ENCODE results near the gene LECT2.

Gene LECT2

GRCh38 chr5:135944564-135944963 lies 10.2 kb downstream of the LECT2 start:
- Histone ChIP-seq H3K27ac (no peak overlapping the region), H3K4me3 (no peak overlapping the region)

DNA sequence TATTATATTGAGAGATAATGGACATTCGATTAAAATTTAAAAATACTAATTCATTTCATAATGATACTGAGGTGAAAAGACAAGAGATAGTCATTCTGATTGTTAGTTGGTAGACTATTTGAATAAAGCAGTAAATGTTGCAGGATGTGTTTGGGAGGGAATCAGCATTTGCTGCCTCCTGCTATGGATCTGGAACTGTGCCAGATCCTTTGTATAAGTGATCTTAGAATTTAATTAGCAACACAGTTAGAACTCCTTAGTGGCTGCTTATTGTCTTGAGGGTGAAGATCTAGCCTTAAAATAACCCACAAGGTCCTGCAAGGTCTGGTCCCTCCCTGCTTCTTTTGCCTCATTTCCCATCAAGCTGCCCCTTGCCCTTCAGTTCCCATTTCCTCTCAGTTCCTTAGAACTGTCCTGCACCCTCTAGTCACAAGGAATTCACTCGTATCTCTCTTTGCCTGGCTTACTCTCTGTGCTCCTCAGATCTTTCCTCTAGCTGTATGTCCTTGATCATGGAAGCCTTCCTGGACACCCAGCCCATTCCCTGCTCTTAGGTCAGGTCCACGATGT lies 12.5 kb downstream of the LECT2 start:
- H3K27ac ChIP-seq: no peak overlapping the region
- no peak overlapping the region for H3K4me3 ChIP-seq

DNA sequence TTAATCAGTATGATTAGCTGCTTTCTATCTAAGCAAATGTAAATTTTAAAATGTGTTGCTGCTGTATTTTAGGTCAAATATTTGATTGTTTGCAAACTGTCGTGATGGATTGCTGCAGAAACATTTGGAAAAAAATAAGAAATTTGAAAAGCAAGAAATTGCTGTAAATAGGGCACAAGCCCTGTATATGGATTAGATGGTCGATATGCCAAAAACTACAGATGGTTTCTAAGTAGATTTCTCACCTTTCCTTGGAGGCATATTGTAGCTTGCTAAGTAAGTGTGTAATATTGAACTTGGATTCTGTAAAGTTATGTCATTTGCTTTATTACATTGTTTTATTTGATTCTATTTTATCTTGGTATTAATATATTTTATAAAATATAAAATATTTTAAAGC lies 13.1 kb downstream of the LECT2 start:
- no peak overlapping the region for H3K4me3 ChIP-seq
- H3K27ac ChIP-seq: no peak overlapping the region

- no peak overlapping the region for H3K27ac ChIP-seq
- no peak overlapping the region for H3K4me3 ChIP-seq
Observed at GRCh38 chr5:135937245-135937911, 17.4 kb downstream of the LECT2 start.

- Histone ChIP-seq H3K4me3 (no peak overlapping the region), H3K27ac (no peak overlapping the region)
Observed at GRCh38 chr5:135934939-135935338, 19.8 kb downstream of the LECT2 start.

DNA sequence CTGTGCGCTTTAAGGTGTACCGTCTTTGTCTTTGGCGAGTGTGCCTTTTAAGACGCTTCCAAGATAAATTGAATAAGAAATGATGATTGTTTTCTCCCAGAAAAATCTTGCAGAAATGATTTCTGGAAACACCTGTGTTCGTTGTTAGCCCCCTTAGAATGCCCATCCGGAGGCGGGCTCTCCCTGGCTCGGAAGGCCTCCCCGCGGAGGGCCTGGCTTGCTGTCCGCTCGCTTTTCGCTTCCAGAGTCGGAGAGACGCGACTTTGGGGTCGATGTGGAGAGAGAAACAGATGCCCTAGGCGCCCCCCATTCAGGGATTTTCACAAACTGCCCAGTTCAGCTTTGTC lies 23.9 kb downstream of the LECT2 start:
- H3K4me3 ChIP-seq: no peak overlapping the region

GRCh38 chr5:135930029-135930948 lies 24.5 kb downstream of the LECT2 start:
- H3K27ac ChIP-seq: no peak overlapping the region
- peak overlapping the region in 4 of 7 experiments; percentile 14 to 36 (median 25) for H3K4me3 ChIP-seq

More for the DNA sequence above, 23.9 kb downstream of the LECT2 start:
- no peak overlapping the region for H3K27ac ChIP-seq

DNA sequence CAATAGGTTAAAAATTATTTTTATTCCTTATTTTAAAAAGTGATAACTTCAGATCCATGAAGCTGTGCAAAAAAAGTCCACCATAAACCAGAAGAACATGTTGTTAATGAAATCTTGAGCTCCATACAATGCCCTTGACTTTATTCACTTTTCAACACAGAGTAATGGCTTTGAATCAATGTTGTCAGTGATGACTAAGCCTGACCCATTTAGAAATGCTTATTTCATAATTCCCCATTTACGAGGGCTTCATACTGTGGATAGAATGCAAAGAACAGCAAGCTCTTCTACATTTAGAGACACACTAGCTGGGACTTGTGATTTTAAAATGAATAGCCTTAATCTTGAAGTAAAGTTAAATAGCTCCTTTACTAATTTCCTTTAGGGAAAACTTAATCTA lies 33.4 kb downstream of the LECT2 start:
- Histone ChIP-seq H3K27ac (no peak overlapping the region), H3K4me3 (no peak overlapping the region)

DNA sequence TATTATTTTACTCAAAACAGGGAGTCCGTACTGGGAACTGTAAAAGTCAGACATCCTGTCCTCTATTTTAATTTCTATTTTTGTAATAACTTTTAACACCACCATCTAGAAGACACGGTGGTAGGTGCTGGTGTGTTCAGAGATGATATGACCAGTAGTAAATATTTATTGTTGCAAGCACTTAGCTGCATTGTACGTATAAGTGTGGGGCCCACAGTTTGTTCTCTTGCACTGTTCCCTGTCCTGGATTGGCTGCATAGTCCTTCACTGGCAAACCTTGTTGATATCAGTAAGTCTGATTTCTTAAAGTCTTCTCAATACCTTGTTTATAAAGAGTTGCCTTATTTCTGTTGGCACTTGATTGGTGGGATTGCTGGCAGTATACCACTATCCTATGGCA lies 34.6 kb downstream of the LECT2 start:
- Histone ChIP-seq H3K4me3 (no peak overlapping the region), H3K27ac (no peak overlapping the region)

DNA sequence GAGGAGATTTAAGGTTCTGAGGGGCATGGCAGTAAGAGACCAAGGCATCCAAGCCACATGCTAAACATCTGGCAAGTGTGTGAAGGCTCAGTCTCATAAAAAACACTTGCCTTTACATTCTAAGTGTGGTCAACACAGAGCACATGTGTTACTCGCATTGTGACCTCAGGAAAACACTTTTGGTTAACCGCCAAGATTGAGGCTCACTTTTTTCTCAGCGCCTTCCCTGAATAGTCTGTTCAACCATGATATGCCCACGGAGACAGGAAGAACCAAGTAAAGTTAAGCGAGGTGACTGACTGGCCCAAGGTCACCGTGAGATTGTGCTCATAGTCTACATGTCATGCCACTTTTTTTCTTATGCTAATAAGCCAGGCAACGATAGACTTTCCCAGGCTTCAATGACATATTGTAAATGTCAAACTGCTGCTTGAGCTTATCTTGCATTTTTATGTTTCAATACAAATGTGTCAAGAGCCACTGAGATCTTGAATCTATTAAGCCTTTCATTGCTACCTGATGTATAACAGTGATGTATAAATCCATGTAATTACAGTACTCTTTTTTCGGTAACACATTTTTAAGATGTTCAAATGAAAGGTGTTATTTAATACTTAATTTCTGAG lies 38.0 kb downstream of the LECT2 start:
- Histone ChIP-seq H3K4me3 (no peak overlapping the region), H3K27ac (no peak overlapping the region)

- H3K4me3 ChIP-seq: no peak overlapping the region
- H3K27ac ChIP-seq: no peak overlapping the region
Observed at GRCh38 chr5:135915466-135916001, 39.2 kb downstream of the LECT2 start.

DNA sequence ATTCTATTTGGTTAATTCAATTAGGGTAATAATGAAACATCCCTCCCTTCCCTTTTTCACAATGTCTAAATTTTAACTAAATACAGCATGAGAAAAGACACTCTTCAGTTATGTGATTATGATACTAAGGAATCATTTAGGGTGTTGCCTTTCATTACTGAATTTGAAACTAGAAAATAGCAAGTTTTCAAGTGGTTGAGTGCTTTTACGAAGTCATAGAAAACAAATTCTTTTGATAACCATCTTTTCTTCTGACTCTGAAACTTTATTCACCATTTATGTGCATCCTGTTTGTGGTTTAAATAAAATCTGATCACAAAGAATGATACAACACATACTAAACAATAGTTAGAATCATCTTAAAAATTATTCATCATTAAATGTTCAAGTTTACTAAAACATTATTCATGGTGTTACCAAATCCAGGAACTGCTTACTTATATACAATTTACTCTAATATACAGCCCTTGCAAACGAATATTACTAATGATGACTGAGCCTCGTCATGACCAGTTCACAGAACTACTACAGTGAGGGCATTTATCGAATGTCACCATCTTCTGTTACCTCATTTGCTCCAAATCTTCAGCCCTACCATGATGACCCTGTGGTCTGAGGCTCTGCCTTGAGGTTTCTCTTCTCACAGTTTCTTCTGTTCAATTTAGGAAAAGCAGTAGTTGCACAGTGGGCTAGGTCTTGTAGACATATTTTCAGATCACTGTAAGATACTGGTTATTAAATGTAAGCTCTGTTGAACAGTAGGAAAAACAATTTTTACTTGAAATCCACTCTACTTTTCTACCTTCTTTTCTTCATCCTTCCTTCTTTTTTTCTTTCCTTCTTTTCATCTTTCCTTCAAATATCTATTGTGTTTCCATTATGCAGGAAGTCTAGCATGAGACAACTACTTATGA lies 40.8 kb downstream of the LECT2 start:
- Histone ChIP-seq H3K27ac (no peak overlapping the region), H3K4me3 (no peak overlapping the region)

- Histone ChIP-seq H3K27ac (no peak overlapping the region), H3K4me3 (no peak overlapping the region)
Observed at GRCh38 chr5:135905144-135905543, 49.6 kb downstream of the LECT2 start.

DNA sequence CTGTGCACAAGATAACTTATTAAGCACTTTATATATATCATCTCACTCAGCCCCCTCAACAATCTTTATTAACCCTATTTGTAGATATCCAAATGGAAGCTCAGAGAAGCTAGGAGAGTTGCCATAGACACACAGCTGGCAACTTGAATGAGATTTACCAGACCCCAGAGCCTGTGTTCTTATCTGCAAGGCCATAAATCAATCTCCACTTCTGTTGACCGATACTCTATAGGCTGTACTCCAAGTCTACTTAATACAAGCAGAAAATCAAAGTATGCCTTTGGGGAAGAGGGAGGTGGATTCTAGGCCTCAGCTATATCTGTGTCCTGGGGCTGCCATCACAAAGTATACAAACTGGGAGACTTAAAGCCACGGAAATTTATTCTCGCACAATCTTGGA lies 53.1 kb downstream of the LECT2 start:
- H3K4me3 ChIP-seq: no peak overlapping the region

GRCh38 chr5:135900276-135900675 lies 54.5 kb downstream of the LECT2 start:
- no peak overlapping the region for H3K27ac ChIP-seq
- no peak overlapping the region for H3K4me3 ChIP-seq

More for the DNA sequence above, 53.1 kb downstream of the LECT2 start:
- H3K27ac ChIP-seq: no peak overlapping the region

DNA sequence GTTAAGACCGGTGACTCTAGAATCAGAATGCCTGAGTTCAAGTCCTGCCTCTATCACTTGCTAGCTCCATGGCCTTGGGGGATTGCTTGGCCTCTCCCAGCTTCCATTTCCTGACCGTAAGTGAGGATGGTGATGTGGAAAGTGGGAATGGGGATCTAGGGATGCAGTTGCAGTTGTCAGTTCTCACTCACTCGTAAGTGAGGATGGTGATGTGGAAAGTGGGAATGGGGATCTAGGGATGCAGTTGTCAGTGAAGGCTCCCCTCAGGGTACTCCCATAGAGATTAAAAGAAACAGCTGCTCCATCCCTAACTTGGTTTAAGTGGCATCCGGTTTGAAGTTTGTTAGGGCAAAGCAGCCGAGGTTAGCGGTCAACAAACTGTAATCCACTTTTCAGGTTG lies 56.1 kb downstream of the LECT2 start:
- Histone ChIP-seq H3K4me3 (no peak overlapping the region), H3K27ac (no peak overlapping the region)
